Right renal pelvis (tissue), 4 donors: ENCODE data around the gene PDK2. TPM values are rescaled to one million over a fixed set of nuclear protein-coding genes. Genes with fewer than 3 reads are reported as not detected.

ENCODE experiments used
- polyA plus RNA-seq, 4 donors: library from polyadenylated mRNA; unstranded; fragments of 120-200 nt; gene quantifications; one replicate each; pipeline ENCODE4 v1.2.1, GENCODE V29; 2013; ENCODE audit not compliant: insufficient read length in 4 of 4

Gene PDK2
- polyA plus RNA-seq, 4 donors, result 115 to 128 (median 125) TPM

Other genes starting within 250 kb of the PDK2 start
- under 1 TPM in 1 of 4 donors, not detected in 3; 0.17 TPM for gene TAC4, start 247.3 kb upstream of the PDK2 start, polyA plus RNA-seq
- gene DLX4, start 126.2 kb upstream of the PDK2 start, polyA plus RNA-seq, result under 1 TPM; 0.52 to 0.78 (median 0.62) TPM
- 1 to 10 TPM in 3 of 4 donors, under 1 TPM in 1; 0.90 to 1.6 (median 1.2) TPM for gene DLX3, start 100.1 kb upstream of the PDK2 start, polyA plus RNA-seq
- 100 to 1,000 TPM in 2 of 4 donors, 10 to 100 TPM in 2; 97.9 to 123 (median 102) TPM for gene ITGA3, start 39.2 kb upstream of the PDK2 start, polyA plus RNA-seq
- 10 to 100 TPM; 12.9 to 20.9 (median 14.6) TPM for gene SAMD14, start 34.8 kb downstream of the PDK2 start, polyA plus RNA-seq
- gene PPP1R9B, start 55.3 kb downstream of the PDK2 start, polyA plus RNA-seq, result 10 to 100 TPM; 46.7 to 50.4 (median 49.3) TPM
- gene SGCA, start 70.7 kb downstream of the PDK2 start, polyA plus RNA-seq, result 1 to 10 TPM in 2 of 4 donors, under 1 TPM in 2; 0.79 to 1.2 (median 1.0) TPM
- 100 to 1,000 TPM; 539 to 919 (median 649) TPM for gene COL1A1, start 106.3 kb downstream of the PDK2 start, polyA plus RNA-seq
- 1 to 10 TPM; 1.7 to 3.0 (median 2.4) TPM for gene TMEM92, start 179.1 kb downstream of the PDK2 start, polyA plus RNA-seq